OCI-LY7 (cell line): ENCODE data around the gene GPR3. TPM values are rescaled to one million over a fixed set of nuclear protein-coding genes. Genes with fewer than 3 reads are reported as not detected.

Experiments used
- BruUV-seq: library from RNA; stranded (reverse); fragments of 400-500 nt; replicated peaks from 2 replicates; lab custom pipeline; 2021; lab: Mats Ljungman, UMichigan
- CTCF ChIA-PET: fragments of 300-600 bp; sonication (Branson Sonifier 250); formaldehyde crosslinking; loops from one replicate; lab custom pipeline; 2022; ENCODE audit warnings: antibody characterized with exemption; ENCODE audit not compliant: unreplicated experiment; lab: Charles Lee
- POLR2A ChIA-PET: fragments of 300-600 bp; sonication (Branson Sonifier 250); formaldehyde crosslinking; loops from one replicate; lab custom pipeline; 2022; ENCODE audit warnings: antibody characterized with exemption; lab: Charles Lee
- DNase-seq: peaks from one replicate; pipeline ENCODE4 v3.0.0-alpha.2; 2015; ENCODE audit warnings: low spot score
- H2AFZ ChIP-seq: fragments of 200-600 bp; sonication (generic), shearing (Covaris generic); 2 replicates; pipeline ENCODE4 v1.6.1; 2014; ENCODE audit warnings: mild to moderate bottlenecking, antibody characterized with exemption, low read length, moderate library complexity
- H3K27ac ChIP-seq: fragments of 200-600 bp; sonication (generic); 2 replicates; pipeline ENCODE4 v1.5.1; 2014; ENCODE audit warnings: mixed run types, low read depth, mild to moderate bottlenecking, moderate library complexity, low read length, inconsistent platforms; ENCODE audit not compliant: poor library complexity, severe bottlenecking
- H3K36me3 ChIP-seq: fragments of 200-600 bp; sonication (generic); 2 replicates; pipeline ENCODE4 v1.6.1; 2014; ENCODE audit warnings: mild to moderate bottlenecking, antibody characterized with exemption, low read length, moderate library complexity, mixed read lengths; ENCODE audit not compliant: insufficient read depth
- H3K4me1 ChIP-seq: fragments of 200-600 bp; sonication (generic); 2 replicates; pipeline ENCODE4 v1.5.1; 2014; ENCODE audit warnings: mild to moderate bottlenecking, low read length; ENCODE audit not compliant: insufficient read depth, poor library complexity, severe bottlenecking
- H3K4me2 ChIP-seq: fragments of 200-600 bp; sonication (generic); 2 replicates; pipeline ENCODE4 v1.6.1; 2014; ENCODE audit warnings: mild to moderate bottlenecking, low read length
- H3K4me3 ChIP-seq: fragments of 200-600 bp; sonication (generic); 2 replicates; pipeline ENCODE4 v1.5.1; 2014; ENCODE audit warnings: mild to moderate bottlenecking, low read depth, low read length; ENCODE audit not compliant: poor library complexity, severe bottlenecking
- H3K79me2 ChIP-seq: fragments of 200-600 bp; sonication (generic); 2 replicates; pipeline ENCODE4 v1.6.1; 2016; ENCODE audit warnings: low read depth, mild to moderate bottlenecking, low read length, moderate library complexity, mixed read lengths; ENCODE audit not compliant: insufficient read depth
- H3K9me2 ChIP-seq: fragments of 200-600 bp; sonication (generic); 2 replicates; pipeline ENCODE4 v1.6.1; 2016; ENCODE audit warnings: mild to moderate bottlenecking, low read length, mixed read lengths; ENCODE audit not compliant: insufficient read depth
- H3K9me3 ChIP-seq: fragments of 200-600 bp; sonication (generic); 2 replicates; pipeline ENCODE4 v1.6.1; 2014; ENCODE audit warnings: mild to moderate bottlenecking, mixed run types, low read length, mixed read lengths
- H4K20me1 ChIP-seq: fragments of 200-600 bp; sonication (generic); 2 replicates; pipeline ENCODE4 v1.6.1; 2014; ENCODE audit warnings: mild to moderate bottlenecking, antibody characterized with exemption, low read length, moderate library complexity, mixed read lengths; ENCODE audit not compliant: insufficient read depth
- CTCF ChIP-seq: fragments of 200-600 bp; sonication (generic); conservative IDR thresholded peaks from 2 replicates; pipeline ENCODE4 v1.5.1; 2014; ENCODE audit warnings: mild to moderate bottlenecking, antibody characterized with exemption, low read length, moderate library complexity, mixed read lengths
- EZH2phosphoT487 ChIP-seq: fragments of 200-600 bp; sonication (generic); IDR thresholded peaks from 2 replicates; pipeline ENCODE4 v1.6.1; 2018; ENCODE audit warnings: low read depth, borderline replicate concordance, mild to moderate bottlenecking, mixed run types, antibody characterized with exemption, low read length, moderate library complexity, mixed read lengths
- intact Hi-C: fragments of 100-400 bp; cut with micrococcal nuclease; formaldehyde crosslinking; loops from one replicate; pipeline ENCODE4 v1.10.0; 2022; ENCODE audit not compliant: unreplicated experiment
- total RNA-seq, 2 experiments: library from RNA; depleted of rRNA in 1 of 2; stranded (reverse); fragments of >200 nt in 1 of 2; shearing (Covaris generic) in 1 of 2; gene quantifications; 2 replicates each; pipeline ENCODE4 v1.2.3, GENCODE V29; 2014 to 2022

GPR3 gene
- total RNA-seq, 2 experiments from 2014 or later = 0.25 to 0.32 TPM

GRCh38 chr1:27380766-27381733 is 11.4 kb upstream of the GPR3 start:
- Histone ChIP-seq H3K27ac (no peak overlapping the region), H3K36me3 (no peaks in the 10 kb centered on the region), H3K4me2 (no peak overlapping the region), H3K9me3 (no peaks in the 10 kb centered on the region), H3K4me3 (no peak overlapping the region), H2AFZ (no peak overlapping the region), H4K20me1 (no peaks in the 10 kb centered on the region), H3K4me1 (no peaks in the 10 kb centered on the region), H3K9me2 (no peaks in the 10 kb centered on the region), H3K79me2 (no peaks in the 10 kb centered on the region)
- intact Hi-C loops = no loop called here
- TF ChIP-seq EZH2phosphoT487 = no peak
- no TSS peak for BruUV-seq
- ChIA-PET POLR2A (no interaction called here), CTCF (no interaction called here)
- no peak for DNase-seq

GRCh38 chr1:27381969-27382762 is 10.3 kb upstream of the GPR3 start:
- ChIA-PET CTCF (no interaction called here), POLR2A (no interaction called here)
- TF ChIP-seq EZH2phosphoT487 (no peak), CTCF (no peak)
- H3K36me3 ChIP-seq = no peaks in the 10 kb centered on the region
- no peaks in the 10 kb centered on the region for H3K79me2 ChIP-seq
- DNase-seq = no peak
- H3K9me2 ChIP-seq = no peaks in the 10 kb centered on the region
- H2AFZ ChIP-seq = no peak overlapping the region
- no peaks in the 10 kb centered on the region for H4K20me1 ChIP-seq
- no peak overlapping the region for H3K4me2 ChIP-seq
- no peak overlapping the region for H3K4me3 ChIP-seq
- BruUV-seq = no TSS peak
- no peaks in the 10 kb centered on the region for H3K9me3 ChIP-seq
- intact Hi-C loops = no loop called here
- H3K27ac ChIP-seq = no peak overlapping the region
- no peaks in the 10 kb centered on the region for H3K4me1 ChIP-seq

GRCh38 chr1:27383039-27383605 is 9.3 kb upstream of the GPR3 start, which contains the start of gene CD164L2:
TSS of gene CD164L2 (minus strand) at chr1:27383333. CDS start at chr1:27383239, 94 bp downstream.
- H3K79me2 ChIP-seq = no peaks in the 10 kb centered on the region
- no peaks in the 10 kb centered on the region for H3K9me2 ChIP-seq
- no peak within 1 kb of the TSS for H2AFZ ChIP-seq
- CTCF ChIA-PET = no interaction called here
- DNase-seq = no peak
- POLR2A ChIA-PET = no interaction called here
- H3K4me1 ChIP-seq = no peaks in the 10 kb centered on the region
- no peak within 1 kb of the TSS for H3K4me3 ChIP-seq
- TF ChIP-seq EZH2phosphoT487 (no peak), CTCF (no peak)
- H3K36me3 ChIP-seq = no peaks in the 10 kb centered on the region
- no peaks in the 10 kb centered on the region for H3K9me3 ChIP-seq
- no peak within 1 kb of the TSS for H3K27ac ChIP-seq
- no peaks in the 10 kb centered on the region for H4K20me1 ChIP-seq
- no TSS peak for BruUV-seq
- intact Hi-C loops = no loop called here
- no peak within 1 kb of the TSS for H3K4me2 ChIP-seq
